Midbrain (tissue), 1 donor: ENCODE measurements around the gene PPM1N.
A peak's percentile ranks its signal among the peaks of the same experiment; 100 is the strongest.

Experiments
- DNase-seq: peaks from one replicate; lab custom pipeline; 2025; lab: John Stamatoyannopoulos, UW

PPM1N gene

DNA sequence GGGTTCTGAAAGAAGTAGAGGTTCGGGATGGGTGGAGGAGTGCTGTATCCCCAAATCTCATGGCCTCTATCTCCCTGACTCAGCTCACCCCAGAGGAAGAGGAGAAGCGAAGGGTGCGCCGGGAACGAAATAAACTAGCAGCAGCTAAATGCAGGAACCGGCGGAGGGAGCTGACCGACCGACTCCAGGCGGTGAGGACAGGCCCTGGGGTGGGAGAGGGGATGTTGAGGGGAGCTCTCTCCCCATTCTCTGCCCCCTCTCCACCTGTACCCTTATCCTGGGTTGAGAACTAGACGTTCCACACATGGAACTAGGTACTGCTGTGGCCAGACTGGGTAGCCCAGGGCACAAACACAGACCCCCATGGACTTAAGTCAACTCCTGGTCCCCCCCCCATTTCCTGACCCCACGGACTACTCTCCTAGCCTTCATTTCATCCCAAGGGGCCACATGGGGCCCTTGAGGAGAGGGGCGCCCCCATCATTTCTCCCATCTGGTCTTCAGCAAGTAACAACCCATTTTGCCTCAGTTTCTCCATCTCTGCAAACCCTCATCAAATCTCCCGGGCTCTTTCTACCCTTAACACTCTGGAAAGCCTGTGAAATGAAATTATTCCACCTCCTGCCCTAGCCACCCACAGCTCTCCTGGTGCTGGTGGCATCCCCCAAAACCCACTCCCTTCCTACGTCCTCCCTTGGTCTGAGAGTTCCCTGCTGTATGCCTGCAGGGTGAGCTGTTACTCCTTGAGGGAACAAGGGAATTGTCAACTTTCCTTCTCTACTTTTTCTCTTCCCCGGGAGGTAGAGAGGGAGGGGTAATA is 26.9 kb upstream of the PPM1N start:
- DNase-seq: no peak

DNA sequence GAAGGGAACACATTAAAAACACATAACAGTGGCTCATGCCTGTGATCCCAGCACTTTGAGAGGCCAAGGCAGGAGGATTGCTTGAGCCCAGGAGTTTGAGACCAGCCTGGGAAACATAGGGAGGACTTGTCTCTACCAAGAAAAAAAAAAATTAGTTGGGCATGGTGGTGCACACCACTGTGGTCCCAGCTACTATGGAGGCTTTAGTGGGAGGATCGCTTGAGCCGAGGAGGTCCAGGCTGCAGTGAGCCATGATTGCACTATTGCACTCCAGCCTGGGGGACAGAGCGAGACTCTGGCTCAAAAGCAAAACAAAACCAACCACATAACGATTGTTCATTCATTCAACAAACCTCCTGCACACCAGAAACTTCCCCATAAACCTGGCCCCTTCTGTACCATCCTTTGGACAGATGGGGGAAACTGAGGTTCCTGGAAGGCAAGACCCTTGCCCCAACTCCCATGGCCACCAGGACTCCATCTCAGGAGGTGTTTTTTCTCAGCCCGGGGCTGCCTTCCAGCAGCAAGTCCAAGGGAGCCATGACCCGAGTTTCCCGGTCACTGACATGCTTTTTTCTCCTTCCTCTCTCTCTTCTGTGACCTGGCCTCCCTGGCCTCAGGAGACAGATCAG is 26.2 kb upstream of the PPM1N start:
- DNase-seq: no peak

DNA sequence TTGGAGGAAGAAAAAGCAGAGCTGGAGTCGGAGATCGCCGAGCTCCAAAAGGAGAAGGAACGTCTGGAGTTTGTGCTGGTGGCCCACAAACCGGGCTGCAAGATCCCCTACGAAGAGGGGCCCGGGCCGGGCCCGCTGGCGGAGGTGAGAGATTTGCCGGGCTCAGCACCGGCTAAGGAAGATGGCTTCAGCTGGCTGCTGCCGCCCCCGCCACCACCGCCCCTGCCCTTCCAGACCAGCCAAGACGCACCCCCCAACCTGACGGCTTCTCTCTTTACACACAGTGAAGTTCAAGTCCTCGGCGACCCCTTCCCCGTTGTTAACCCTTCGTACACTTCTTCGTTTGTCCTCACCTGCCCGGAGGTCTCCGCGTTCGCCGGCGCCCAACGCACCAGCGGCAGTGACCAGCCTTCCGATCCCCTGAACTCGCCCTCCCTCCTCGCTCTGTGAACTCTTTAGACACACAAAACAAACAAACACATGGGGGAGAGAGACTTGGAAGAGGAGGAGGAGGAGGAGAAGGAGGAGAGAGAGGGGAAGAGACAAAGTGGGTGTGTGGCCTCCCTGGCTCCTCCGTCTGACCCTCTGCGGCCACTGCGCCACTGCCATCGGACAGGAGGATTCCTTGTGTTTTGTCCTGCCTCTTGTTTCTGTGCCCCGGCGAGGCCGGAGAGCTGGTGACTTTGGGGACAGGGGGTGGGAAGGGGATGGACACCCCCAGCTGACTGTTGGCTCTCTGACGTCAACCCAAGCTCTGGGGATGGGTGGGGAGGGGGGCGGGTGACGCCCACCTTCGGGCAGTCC is 25.5 kb upstream of the PPM1N start:
- DNase-seq: no peak

DNA sequence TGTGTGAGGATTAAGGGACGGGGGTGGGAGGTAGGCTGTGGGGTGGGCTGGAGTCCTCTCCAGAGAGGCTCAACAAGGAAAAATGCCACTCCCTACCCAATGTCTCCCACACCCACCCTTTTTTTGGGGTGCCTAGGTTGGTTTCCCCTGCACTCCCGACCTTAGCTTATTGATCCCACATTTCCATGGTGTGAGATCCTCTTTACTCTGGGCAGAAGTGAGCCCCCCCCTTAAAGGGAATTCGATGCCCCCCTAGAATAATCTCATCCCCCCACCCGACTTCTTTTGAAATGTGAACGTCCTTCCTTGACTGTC is 24.9 kb upstream of the PPM1N start:
- no peak for DNase-seq

DNA sequence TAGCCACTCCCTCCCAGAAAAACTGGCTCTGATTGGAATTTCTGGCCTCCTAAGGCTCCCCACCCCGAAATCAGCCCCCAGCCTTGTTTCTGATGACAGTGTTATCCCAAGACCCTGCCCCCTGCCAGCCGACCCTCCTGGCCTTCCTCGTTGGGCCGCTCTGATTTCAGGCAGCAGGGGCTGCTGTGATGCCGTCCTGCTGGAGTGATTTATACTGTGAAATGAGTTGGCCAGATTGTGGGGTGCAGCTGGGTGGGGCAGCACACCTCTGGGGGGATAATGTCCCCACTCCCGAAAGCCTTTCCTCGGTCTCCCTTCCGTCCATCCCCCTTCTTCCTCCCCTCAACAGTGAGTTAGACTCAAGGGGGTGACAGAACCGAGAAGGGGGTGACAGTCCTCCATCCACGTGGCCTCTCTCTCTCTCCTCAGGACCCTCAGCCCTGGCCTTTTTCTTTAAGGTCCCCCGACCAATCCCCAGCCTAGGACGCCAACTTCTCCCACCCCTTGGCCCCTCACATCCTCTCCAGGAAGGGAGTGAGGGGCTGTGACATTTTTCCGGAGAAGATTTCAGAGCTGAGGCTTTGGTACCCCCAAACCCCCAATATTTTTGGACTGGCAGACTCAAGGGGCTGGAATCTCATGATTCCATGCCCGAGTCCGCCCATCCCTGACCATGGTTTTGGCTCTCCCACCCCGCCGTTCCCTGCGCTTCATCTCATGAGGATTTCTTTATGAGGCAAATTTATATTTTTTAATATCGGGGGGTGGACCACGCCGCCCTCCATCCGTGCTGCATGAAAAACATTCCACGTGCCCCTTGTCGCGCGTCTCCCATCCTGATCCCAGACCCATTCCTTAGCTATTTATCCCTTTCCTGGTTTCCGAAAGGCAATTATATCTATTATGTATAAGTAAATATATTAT is 24.3 kb upstream of the PPM1N start:
- no peak for DNase-seq

DNA sequence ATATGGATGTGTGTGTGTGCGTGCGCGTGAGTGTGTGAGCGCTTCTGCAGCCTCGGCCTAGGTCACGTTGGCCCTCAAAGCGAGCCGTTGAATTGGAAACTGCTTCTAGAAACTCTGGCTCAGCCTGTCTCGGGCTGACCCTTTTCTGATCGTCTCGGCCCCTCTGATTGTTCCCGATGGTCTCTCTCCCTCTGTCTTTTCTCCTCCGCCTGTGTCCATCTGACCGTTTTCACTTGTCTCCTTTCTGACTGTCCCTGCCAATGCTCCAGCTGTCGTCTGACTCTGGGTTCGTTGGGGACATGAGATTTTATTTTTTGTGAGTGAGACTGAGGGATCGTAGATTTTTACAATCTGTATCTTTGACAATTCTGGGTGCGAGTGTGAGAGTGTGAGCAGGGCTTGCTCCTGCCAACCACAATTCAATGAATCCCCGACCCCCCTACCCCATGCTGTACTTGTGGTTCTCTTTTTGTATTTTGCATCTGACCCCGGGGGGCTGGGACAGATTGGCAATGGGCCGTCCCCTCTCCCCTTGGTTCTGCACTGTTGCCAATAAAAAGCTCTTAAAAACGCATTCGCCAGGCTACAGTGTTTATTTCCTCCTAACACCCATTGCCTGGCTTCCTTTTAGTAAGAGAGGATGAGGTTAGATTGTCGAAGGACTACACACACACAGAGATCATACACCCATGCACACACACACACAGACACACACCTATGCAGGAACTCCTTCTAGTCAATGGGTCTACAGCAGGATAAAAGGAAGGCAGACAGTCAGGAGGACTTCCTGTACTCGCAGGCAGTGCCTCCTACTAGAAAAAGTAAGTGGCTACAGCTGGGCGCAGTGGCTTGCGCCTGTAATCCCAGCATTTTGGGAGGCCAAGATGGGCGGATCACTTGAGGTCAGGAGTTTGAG is 23.4 kb upstream of the PPM1N start:
- no peak for DNase-seq

DNA sequence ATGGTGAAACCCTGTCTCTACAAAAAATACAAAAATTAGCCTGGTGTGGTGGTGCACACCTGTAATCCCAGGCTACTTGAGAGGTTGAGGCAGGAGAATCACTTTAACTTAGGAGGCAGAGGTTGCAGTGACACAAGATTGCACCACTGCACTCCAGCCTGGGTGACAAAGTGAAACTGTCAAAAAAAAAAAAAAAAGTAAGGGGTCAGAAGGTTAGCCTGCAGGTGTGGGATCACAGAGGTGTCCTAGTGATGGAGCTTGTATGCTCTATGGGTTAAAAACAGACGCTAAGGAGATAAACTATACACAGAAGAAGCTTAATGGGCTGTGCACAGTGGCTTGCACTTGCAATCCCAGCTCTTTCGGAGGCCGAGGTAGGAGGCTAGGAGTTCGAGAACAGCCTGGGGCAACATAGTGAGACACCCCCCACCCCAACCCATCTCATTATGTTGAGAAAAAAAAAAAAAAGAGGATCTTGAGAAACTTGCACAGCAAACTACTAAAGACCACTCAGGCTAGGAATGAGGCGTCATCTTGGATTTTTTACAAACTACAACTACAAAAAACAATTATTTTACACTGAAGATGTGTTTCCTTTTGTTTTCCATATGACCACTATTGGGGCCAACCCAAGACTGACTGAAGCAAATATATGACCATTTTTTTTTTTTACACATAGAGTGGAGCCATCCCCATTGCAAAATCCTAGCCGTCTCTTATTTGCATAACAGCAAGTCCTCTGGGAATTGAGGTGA is 22.5 kb upstream of the PPM1N start:
- DNase-seq: no peak

DNA sequence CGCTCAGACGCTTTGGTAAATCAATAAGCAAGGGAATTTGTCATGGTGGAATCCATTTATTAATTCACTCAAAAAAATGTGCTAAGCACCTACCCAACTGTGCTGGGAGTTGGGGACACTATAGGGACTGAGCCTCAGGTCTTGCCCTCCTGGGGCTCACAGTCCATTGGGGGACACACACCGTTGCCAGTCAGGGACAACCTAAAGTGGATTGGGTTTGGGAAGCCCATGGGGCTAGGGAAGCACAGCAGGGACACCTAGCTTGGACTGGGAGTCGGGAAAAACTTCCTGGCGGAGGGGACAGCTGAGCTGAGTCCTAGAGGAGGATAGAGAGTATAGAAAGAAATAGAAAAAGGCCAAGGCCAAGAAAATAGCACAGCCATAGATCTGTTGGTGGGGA is 21.9 kb upstream of the PPM1N start:
- no peak for DNase-seq

DNA sequence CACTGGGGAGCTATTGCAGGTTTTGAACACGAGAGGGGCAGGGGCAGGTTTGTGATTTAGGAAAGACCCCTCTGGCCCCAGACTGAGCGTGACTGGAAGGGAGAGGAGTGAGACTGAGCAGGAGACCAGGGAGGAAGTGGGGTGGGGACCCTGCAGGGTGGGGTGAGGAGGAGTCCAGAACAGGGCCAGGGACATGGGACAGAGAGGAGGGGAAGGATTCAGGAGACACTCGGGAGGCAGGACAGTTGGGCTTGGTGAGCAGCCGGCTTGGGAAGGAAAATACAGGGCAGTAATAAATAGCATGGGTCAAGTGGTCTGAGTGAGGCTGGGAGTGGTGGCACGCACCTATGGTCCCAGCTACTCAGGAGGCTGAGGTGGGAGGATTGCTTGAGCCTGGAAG is 21.1 kb upstream of the PPM1N start:
- DNase-seq: no peak

DNA sequence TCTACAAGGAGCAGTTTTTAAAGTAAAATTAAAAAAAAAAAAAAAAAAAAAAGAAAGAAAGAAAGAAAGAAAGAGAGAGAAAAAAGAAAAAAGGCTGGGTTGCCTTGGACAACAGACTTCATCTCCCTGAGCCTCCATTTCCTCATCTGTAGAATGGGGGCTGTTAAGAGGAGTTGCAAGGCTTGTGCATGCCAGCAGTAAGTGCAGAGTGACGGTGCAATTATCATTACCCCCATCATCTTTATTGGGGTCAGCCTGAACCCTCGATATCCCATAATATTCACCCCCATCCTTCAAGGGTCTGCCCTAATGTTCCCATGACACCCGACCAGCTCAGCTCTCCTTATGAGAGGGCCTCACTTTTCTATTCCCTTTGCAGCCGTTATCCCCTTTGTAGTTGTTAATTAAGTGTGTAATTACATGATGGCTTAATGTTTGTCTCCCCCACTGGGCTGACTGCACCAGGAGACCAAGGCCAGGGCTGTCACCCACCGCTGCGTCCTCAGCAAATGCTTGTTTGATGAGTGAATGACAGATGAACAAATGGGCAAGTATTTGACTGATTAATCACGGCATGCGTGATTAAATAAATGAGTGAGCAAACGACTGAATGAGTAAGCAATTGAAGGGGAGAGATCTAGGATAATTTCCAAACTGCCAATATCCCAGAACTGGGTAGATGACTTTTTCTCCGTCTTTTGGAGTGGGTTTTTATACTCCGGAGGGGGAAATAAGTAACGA is 20.4 kb upstream of the PPM1N start:
- no peak for DNase-seq

DNA sequence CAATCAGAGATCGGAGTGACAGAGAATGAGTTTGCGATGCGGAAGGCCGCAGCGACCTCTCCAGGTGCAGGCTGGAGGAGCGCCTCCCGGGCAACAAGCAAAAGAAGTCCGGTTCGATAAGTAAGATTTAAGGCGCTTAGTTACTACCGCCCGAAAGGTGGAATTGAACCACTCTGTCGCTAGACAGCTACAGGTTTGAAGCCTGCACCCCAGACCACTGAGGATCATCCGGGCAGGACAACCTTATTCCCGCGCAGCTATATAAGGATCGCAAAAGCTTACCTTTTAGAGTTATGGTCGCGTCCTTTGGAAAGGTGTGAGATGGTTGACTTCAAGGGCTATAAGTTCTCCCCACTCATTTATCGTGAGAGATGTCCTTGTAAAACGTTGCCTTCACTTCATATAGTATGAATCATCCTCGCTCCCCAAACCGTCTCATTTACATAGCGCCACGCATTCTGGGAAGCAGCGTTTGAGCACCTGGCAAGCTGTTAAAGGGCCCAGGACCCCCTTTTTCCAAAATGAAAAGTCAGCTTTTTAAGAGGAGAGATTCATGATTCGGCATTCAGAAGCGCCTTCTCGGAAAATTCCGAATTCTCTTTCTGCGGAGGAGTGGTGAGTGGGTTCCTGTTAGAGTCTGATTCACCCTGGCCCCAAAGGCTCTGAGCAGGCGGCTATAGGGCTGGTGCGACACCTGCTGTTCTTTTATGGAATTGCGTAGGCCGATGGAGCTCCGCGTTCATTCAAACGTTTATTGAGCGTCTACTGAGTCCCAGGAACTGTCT is 19.6 kb upstream of the PPM1N start:
- DNase-seq: peak; percentile 91

DNA sequence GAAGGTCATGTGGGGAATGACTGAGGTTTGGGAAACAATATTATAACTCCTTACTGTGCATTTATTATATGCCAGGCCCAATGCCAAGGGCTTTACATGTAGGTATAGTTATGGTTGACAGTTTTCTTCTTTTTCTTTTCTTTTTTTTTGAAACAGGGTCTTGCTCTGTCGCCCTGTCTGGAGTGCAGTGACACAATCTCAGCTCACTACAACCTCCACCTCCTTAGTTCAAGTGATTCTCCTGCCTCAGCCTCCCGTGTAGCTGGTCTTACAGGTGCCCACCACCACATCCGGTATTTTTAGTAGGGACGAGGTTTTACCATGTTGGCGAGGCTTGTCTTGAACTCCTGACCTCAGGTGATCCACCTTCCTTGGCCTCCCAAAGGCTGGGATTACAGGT is 15.2 kb upstream of the PPM1N start:
- DNase-seq: no peak

DNA sequence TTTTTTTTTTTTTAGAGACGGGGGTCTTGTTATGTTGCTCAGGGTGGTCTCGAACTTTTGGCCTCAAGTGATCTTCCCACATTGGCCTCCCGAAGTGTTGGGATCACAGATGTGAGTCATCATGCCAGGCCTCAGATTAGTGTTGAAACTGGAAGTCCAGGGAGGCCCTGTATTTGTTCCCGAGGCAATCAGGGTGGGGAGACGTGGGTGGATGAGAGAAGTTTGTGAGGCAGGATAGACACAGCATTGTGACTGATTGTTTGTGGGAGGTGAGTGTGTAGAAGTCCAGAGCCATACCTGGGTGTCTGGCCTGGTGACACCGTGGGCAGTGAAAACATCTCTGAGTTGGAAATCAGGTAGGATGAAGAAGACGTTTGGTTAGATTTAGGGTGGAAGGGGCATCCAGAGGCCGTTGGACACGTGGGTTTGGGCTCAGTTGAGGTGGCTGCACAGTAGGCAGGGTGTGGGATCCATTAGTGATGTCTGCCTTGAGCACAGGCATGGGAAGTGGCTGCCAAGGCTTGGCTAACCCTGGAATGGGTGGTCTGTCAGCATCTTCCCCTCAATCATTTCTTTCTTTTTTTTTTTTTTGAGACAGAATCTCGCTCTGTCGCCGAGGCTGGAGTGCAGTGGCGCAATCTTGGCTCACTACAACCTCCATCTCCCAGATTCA is 13.8 kb upstream of the PPM1N start:
- DNase-seq: no peak

DNA sequence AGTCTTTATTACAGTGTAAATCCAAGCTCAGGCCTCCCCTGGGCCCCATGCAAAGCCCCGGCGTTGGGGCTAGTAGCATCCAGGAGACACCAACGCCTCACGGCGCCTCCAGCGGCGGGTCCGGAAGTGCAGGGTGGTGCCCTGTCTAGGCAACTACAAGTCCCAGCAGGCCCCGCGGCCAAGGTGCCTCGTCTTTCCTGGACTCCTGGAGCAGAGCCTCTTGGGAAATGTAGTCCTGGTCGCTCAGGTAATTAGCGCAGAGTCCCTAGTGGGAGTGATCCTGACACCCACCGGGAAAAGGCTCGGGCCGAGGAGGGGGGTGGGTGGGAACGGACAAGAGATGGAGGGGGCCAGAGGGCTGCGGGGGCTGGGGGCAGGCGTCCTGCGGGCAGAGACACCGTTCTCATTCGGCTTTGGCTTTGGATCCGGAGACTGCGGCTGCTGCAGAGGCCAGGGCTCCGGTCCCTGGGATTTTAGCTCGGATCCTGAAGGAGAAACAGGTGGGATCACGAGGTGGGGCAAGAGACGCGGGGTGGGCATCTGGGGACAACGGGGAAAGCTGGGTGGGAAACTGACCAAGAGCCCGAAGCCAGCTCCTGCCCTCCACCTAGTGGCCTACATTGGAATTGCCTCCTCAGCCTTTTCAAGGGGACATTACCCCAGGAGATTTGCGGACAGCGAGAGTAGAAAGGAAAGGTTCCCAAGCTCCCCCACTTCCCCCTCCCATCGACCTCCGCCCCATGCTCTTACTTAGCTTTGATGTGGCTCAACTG is 12.8 kb upstream of the PPM1N start:
- peak; percentile 93 for DNase-seq

DNA sequence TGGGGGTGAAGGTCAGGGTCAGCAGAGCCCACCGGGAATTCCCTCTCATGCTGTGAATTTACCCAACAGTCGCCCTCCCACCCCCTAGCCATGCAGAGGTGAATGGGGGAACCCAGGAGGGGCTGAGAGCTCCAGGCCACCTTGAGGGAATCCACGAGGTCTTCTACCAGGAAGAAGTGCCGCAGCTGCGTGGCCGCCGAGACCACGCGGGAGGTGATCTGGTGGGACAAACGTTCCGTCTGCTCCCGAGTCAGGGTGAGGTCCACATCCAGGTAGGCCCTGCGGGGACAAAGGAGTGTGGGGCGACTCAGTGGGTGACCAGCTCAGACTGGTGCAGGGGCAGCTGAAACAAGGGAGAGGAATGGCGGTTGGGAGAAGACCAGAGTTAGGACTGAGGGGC is 9.5 kb upstream of the PPM1N start:
- no peak for DNase-seq

DNA sequence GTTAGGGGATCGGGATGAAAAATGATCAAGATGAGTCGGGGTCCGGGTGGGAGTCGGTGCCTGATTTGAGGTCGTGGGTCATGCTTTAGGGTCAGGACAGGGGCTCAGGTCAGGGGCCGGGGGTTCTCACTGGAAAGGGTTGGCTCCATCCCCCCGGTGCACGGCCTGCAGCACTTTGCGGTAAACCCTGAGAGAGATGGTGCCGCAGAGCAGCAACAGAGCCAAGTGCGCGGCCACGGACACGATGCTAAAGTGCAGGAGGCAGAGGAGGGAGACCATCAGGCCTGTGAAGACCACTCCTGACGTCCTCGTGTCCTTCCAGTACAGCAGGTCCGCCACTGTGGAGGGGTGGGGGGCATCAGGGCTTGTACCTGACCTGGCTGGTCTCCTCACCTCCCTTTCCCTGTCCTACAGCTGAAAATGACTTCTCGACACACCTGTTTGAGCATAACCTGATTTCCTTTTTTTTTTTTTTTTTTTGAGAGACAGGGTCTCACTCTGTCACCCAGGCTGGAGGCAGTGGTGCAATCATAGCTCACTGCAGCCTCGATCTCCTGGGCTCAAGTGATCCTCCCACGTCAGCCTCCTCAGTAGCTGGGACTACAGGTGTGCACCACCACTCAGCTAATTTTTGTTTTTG is 8.9 kb upstream of the PPM1N start:
- DNase-seq: no peak

DNA sequence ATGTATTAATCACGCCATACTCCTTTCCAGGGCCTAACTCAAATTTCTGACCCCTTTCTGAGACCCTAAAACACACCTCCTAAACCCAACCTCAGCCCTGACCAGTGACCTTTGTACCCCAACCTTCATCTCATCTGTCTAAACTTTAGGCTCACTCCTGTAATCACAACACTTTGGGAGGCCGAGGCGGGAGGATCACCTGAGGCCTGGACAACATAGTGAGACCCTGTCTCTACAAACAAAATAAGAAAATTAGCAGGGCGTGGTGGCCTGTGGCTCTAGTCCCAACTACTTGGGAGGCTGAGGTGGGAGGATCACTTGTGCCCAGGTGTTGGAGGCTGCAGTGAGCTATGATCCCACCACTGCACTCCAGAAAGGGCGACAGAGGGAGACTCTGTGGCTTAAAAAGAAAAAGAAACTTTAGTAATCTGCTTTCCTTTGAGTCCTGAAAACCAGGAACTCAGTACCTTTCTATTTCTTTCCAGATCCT is 6.1 kb upstream of the PPM1N start:
- DNase-seq: no peak
